Measurements from ENCODE around the gene FGF3. TPM values are rescaled to one million over a fixed set of nuclear protein-coding genes. Genes with fewer than 3 reads are reported as not detected.

Gene FGF3
- total RNA-seq, 2 donors from 2014 or later, result not detected

- ATAC-seq (ENCODE audit: insufficient number of reproducible peaks, low FRiP score, low read depth) (no peak), DNase-seq (ENCODE audit: low spot score) (no peak)
- Histone ChIP-seq H3K27me3 (replicated peaks; ENCODE audit: insufficient read depth) (no peaks in the 10 kb centered on the region), H3K4me1 (ENCODE audit: control insufficient read depth in 1 of 2, low read depth in 2 of 2) (no peaks in the 10 kb centered on the region), H3K27ac (no peak overlapping the region), H3K9me3 (no peaks in the 10 kb centered on the region), H3K36me3 (no peaks in the 10 kb centered on the region), H3K4me3 (no peak overlapping the region)
- no peak for TF ChIP-seq CTCF (IDR thresholded peaks at IDR 0.05)
Measured at GRCh38 chr11:69843529-69843921, 24.3 kb upstream of the FGF3 start.

GRCh38 chr11:69842746-69843528, 23.7 kb upstream of the FGF3 start:
- no peak for TF ChIP-seq CTCF (IDR thresholded peaks at IDR 0.05)
- DNase-seq (ENCODE audit: low spot score) (no peak), ATAC-seq (ENCODE audit: insufficient number of reproducible peaks, low FRiP score, low read depth) (no peak)
- Histone ChIP-seq H3K4me1 (ENCODE audit: control insufficient read depth in 1 of 2, low read depth in 2 of 2) (no peaks in the 10 kb centered on the region), H3K4me3 (no peak overlapping the region), H3K9me3 (no peaks in the 10 kb centered on the region), H3K27ac (no peak overlapping the region), H3K27me3 (replicated peaks; ENCODE audit: insufficient read depth) (no peaks in the 10 kb centered on the region), H3K36me3 (no peaks in the 10 kb centered on the region)

GRCh38 chr11:69841859-69842698, 22.9 kb upstream of the FGF3 start:
- no peak for DNase-seq (ENCODE audit: low spot score)
- Histone ChIP-seq H3K4me1 (ENCODE audit: control insufficient read depth in 1 of 2, low read depth in 2 of 2) (no peaks in the 10 kb centered on the region), H3K4me3 (no peak overlapping the region), H3K9me3 (no peaks in the 10 kb centered on the region), H3K27me3 (replicated peaks; ENCODE audit: insufficient read depth) (no peaks in the 10 kb centered on the region), H3K36me3 (no peaks in the 10 kb centered on the region), H3K27ac (no peak overlapping the region)
- TF ChIP-seq CTCF (IDR thresholded peaks at IDR 0.05), result no peak
- ATAC-seq (ENCODE audit: insufficient number of reproducible peaks, low FRiP score, low read depth), result no peak

GRCh38 chr11:69841170-69841858, 22.1 kb upstream of the FGF3 start:
- TF ChIP-seq CTCF (IDR thresholded peaks at IDR 0.05), result no peak
- Histone ChIP-seq H3K4me3 (no peak overlapping the region), H3K9me3 (no peaks in the 10 kb centered on the region), H3K27ac (no peak overlapping the region), H3K4me1 (ENCODE audit: control insufficient read depth in 1 of 2, low read depth in 2 of 2) (no peaks in the 10 kb centered on the region), H3K27me3 (replicated peaks; ENCODE audit: insufficient read depth) (no peaks in the 10 kb centered on the region), H3K36me3 (no peaks in the 10 kb centered on the region)
- ATAC-seq (ENCODE audit: insufficient number of reproducible peaks, low FRiP score, low read depth) (no peak), DNase-seq (ENCODE audit: low spot score) (no peak)

Measured in thoracic aorta (tissue), 2 donors.